ENCODE measurements around the gene OR8A1. TPM values are rescaled to one million over a fixed set of nuclear protein-coding genes. Genes with fewer than 3 reads are reported as not detected.

The OR8A1 gene
- total and polyA plus RNA-seq, 2 of the 4 experiments (the other 2 are of a cell fraction): not detected

DNA sequence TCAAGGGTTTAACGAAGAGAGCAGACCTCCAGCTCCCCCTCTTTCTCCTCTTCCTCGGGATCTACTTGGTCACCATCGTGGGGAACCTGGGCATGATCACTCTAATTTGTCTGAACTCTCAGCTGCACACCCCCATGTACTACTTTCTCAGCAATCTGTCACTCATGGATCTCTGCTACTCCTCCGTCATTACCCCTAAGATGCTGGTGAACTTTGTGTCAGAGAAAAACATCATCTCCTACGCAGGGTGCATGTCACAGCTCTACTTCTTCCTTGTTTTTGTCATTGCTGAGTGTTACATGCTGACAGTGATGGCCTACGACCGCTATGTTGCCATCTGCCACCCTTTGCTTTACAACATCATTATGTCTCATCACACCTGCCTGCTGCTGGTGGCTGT, 363 bp downstream of the OR8A1 start:
- Histone ChIP-seq H2BK20ac (ENCODE audit: low read depth, low read length) (no peak overlapping the region), H3K9me3 (ENCODE audit: control insufficient read depth, insufficient read depth, low read length) (no peaks in the 10 kb centered on the region), H2BK15ac (ENCODE audit: low read depth, low read length) (no peak overlapping the region), H3K4me1 (ENCODE audit: control insufficient read depth, insufficient read depth, low read length) (no peaks in the 10 kb centered on the region), H3K27ac (ENCODE audit: insufficient read depth, low read length) (no peak overlapping the region), H3K4ac (ENCODE audit: low read depth, low read length) (no peak overlapping the region), H3K4me2 (ENCODE audit: low read depth, low read length) (no peak overlapping the region), H2BK120ac (ENCODE audit: low read depth, low read length) (no peak overlapping the region), H4K8ac (ENCODE audit: low read depth in 2 of 2, low read length in 2 of 2) (no peak overlapping the region), H4K91ac (ENCODE audit: insufficient read depth, low read depth, low read length) (no peak overlapping the region), H3K18ac (ENCODE audit: low read depth, low read length) (no peak overlapping the region), H3K56ac (ENCODE audit: extremely low read depth, insufficient read depth, low read length) (no peak overlapping the region), H2BK5ac (ENCODE audit: low read depth, low read length, poor library complexity, severe bottlenecking) (no peak overlapping the region), H3K36me3 (ENCODE audit: control insufficient read depth, insufficient read depth, low read length) (no peaks in the 10 kb centered on the region), H3K79me1 (ENCODE audit: low read depth in 1 of 2, low read length in 2 of 2) (no peaks in the 10 kb centered on the region), H2AK5ac (ENCODE audit: low read depth, low read length) (no peak overlapping the region), H4K20me1 (ENCODE audit: insufficient read depth, low read length) (no peaks in the 10 kb centered on the region), H3K4me3 (ENCODE audit: insufficient read depth, low read depth, low read length) (no peak overlapping the region), H3K9me1 (ENCODE audit: insufficient read depth, low read length) (no peaks in the 10 kb centered on the region), H3K23ac (ENCODE audit: low read depth, low read length) (no peak overlapping the region), H4K5ac (ENCODE audit: low read depth, low read length) (no peak overlapping the region), H2AK9ac (replicated peaks; ENCODE audit: low read depth, low read length, poor library complexity) (peak overlapping the region; percentile 72), H3K9ac (ENCODE audit: low read depth, low read length) (no peak overlapping the region), H3K27me3 (ENCODE audit: control insufficient read depth, insufficient read depth, low read length) (peaks cover 1% of the 10 kb centered on the region), H2AFZ (replicated peaks; ENCODE audit: low read length, poor library complexity) (no peak overlapping the region), H3K14ac (replicated peaks; ENCODE audit: low read depth, low read length) (no peak overlapping the region)
- ATAC-seq (ENCODE audit: low read depth) (no peak), DNase-seq (no peak)
- intact Hi-C loops (cut with micrococcal nuclease) (no loop called here), dilution Hi-C loops (cut with HindIII; ENCODE audit: low sequenced_read_pairs, unreplicated experiment) (no loop called here), in situ Hi-C loops (cut with MboI; ENCODE audit: low sequenced_read_pairs) (no loop called here)
- 0% methylated on average over 1 of the region's 7 CpGs; no CpG with 5 or more reads in 1 of the 2 experiments for WGBS, 2 experiments (ENCODE audit: extremely low coverage in 2 of 2, insufficient read length in 1 of 2)
- ChIA-PET CTCF (no interaction called here), POLR2A (ENCODE audit: unreplicated experiment) (no interaction called here)
- TF ChIP-seq, protein P1, sequence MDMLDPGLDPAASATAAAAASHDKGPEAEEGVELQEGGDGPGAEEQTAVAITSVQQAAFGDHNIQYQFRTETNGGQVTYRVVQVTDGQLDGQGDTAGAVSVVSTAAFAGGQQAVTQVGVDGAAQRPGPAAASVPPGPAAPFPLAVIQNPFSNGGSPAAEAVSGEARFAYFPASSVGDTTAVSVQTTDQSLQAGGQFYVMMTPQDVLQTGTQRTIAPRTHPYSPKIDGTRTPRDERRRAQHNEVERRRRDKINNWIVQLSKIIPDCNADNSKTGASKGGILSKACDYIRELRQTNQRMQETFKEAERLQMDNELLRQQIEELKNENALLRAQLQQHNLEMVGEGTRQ (IDR thresholded peaks at IDR 0.05; ENCODE audit: low read depth, low read length): no peak
- TF ChIP-seq SMC3 (IDR thresholded peaks at IDR 0.05; ENCODE audit: low read depth, low read length) (no peak), POLR2A (IDR thresholded peaks at IDR 0.05; ENCODE audit: low read depth, low read length) (no peak)
- BruUV-seq (replicated peaks): no TSS peak
